Measurements from ENCODE around the gene CAMTA1. TPM values are rescaled to one million over a fixed set of nuclear protein-coding genes. Genes with fewer than 3 reads are reported as not detected.

CAMTA1 gene
- polyA plus RNA-seq, 1 donor from 2014 or later: 162 TPM

DNA sequence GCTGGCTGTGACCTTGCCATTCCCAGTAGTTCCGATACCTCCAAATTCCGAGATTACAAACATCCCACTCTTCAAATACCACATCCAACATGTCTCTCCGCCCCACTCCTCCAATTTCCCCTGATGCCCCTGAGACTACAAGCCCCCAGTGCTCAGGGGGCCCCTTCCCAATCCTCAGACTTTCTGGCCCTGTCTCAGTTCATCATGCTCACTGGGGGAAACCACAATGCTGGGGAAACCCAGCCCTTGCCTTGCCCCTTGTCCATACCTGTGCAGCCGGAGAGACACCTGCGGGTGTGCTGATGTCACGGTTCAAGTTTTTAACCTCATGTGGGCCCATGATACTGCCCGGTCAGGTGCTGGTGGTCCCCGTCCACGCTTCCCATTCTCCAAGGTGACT is 226.6 kb downstream of the CAMTA1 start:
- Histone ChIP-seq H3K36me3 (ENCODE audit: insufficient read depth, low read length) (no peaks in the 10 kb centered on the region), H3K27ac (ENCODE audit: low read length) (no peak overlapping the region), H2AFZ (ENCODE audit: low read depth, low read length) (no peak overlapping the region), H3K4me3 (ENCODE audit: low read length) (no peak overlapping the region), H3K9me3 (ENCODE audit: low read length) (no peaks in the 10 kb centered on the region), H3K9ac (ENCODE audit: low read length) (no peak overlapping the region), H3K79me2 (replicated peaks; ENCODE audit: insufficient read depth, low read length) (no peaks in the 10 kb centered on the region), H3K4me2 (ENCODE audit: low read length) (no peak overlapping the region), H3F3A (ENCODE audit: insufficient read depth, low read length, poor library complexity, severe bottlenecking) (no peaks in the 10 kb centered on the region), H3K27me3 (ENCODE audit: insufficient read depth, low read depth, low read length) (no peaks in the 10 kb centered on the region), H4K20me1 (ENCODE audit: insufficient read depth) (no peaks in the 10 kb centered on the region), H3K9me2 (ENCODE audit: insufficient read depth, low read length) (no peaks in the 10 kb centered on the region)
- TF ChIP-seq SMC3 (conservative IDR thresholded peaks at IDR 0.05; ENCODE audit: poor library complexity): no peak
- TF ChIP-seq EP300 (conservative IDR thresholded peaks at IDR 0.05; ENCODE audit: poor library complexity, severe bottlenecking): no peak
- TF ChIP-seq, protein P1, sequence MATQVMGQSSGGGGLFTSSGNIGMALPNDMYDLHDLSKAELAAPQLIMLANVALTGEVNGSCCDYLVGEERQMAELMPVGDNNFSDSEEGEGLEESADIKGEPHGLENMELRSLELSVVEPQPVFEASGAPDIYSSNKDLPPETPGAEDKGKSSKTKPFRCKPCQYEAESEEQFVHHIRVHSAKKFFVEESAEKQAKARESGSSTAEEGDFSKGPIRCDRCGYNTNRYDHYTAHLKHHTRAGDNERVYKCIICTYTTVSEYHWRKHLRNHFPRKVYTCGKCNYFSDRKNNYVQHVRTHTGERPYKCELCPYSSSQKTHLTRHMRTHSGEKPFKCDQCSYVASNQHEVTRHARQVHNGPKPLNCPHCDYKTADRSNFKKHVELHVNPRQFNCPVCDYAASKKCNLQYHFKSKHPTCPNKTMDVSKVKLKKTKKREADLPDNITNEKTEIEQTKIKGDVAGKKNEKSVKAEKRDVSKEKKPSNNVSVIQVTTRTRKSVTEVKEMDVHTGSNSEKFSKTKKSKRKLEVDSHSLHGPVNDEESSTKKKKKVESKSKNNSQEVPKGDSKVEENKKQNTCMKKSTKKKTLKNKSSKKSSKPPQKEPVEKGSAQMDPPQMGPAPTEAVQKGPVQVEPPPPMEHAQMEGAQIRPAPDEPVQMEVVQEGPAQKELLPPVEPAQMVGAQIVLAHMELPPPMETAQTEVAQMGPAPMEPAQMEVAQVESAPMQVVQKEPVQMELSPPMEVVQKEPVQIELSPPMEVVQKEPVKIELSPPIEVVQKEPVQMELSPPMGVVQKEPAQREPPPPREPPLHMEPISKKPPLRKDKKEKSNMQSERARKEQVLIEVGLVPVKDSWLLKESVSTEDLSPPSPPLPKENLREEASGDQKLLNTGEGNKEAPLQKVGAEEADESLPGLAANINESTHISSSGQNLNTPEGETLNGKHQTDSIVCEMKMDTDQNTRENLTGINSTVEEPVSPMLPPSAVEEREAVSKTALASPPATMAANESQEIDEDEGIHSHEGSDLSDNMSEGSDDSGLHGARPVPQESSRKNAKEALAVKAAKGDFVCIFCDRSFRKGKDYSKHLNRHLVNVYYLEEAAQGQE (IDR thresholded peaks at IDR 0.05; ENCODE audit: borderline replicate concordance): no peak
- TF ChIP-seq, protein P2, sequence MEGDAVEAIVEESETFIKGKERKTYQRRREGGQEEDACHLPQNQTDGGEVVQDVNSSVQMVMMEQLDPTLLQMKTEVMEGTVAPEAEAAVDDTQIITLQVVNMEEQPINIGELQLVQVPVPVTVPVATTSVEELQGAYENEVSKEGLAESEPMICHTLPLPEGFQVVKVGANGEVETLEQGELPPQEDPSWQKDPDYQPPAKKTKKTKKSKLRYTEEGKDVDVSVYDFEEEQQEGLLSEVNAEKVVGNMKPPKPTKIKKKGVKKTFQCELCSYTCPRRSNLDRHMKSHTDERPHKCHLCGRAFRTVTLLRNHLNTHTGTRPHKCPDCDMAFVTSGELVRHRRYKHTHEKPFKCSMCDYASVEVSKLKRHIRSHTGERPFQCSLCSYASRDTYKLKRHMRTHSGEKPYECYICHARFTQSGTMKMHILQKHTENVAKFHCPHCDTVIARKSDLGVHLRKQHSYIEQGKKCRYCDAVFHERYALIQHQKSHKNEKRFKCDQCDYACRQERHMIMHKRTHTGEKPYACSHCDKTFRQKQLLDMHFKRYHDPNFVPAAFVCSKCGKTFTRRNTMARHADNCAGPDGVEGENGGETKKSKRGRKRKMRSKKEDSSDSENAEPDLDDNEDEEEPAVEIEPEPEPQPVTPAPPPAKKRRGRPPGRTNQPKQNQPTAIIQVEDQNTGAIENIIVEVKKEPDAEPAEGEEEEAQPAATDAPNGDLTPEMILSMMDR (IDR thresholded peaks at IDR 0.05; ENCODE audit: poor library complexity, severe bottlenecking): no peak
- no peak for TF ChIP-seq MXI1 (conservative IDR thresholded peaks at IDR 0.05; ENCODE audit: poor library complexity, severe bottlenecking)
- TF ChIP-seq RAD21 (conservative IDR thresholded peaks at IDR 0.05): no peak
- no peak for TF ChIP-seq POLR2AphosphoS5 (IDR thresholded peaks at IDR 0.05)
- TF ChIP-seq EZH2 (IDR thresholded peaks at IDR 0.05; ENCODE audit: borderline replicate concordance, insufficient read depth, low read length, poor library complexity, severe bottlenecking): no peak
- TF ChIP-seq TAF1 (IDR thresholded peaks at IDR 0.05; ENCODE audit: low read depth): no peak

DNA sequence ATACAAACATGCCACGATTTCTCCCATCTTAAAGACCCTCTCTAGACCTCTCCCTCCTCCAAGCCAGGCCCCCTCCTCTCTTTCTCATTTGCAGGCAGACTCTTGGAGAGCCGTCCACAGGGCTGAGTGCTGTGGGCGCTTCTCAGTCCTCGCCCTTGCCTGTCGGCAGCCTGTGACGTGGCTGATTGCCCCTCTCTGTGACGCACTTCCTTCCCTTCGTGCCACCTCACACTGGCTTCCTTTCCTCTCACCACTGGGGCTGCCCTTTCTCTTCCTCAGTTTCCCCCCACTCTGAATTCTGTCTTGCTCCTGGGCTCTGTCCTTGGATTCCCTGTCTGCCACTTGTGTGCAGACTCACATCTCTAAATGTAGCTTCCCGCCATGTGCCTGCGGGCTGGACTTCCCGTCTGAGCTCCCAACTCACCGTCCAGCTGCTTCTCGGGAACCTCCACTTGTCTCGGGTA is 227.2 kb downstream of the CAMTA1 start:
- Histone ChIP-seq H3K9me2 (ENCODE audit: insufficient read depth, low read length) (no peaks in the 10 kb centered on the region), H3F3A (ENCODE audit: insufficient read depth, low read length, poor library complexity, severe bottlenecking) (no peaks in the 10 kb centered on the region), H3K27ac (ENCODE audit: low read length) (no peak overlapping the region), H3K4me2 (ENCODE audit: low read length) (no peak overlapping the region), H3K4me3 (ENCODE audit: low read length) (no peak overlapping the region), H3K27me3 (ENCODE audit: insufficient read depth, low read depth, low read length) (no peaks in the 10 kb centered on the region), H3K79me2 (replicated peaks; ENCODE audit: insufficient read depth, low read length) (no peaks in the 10 kb centered on the region), H4K20me1 (ENCODE audit: insufficient read depth) (no peaks in the 10 kb centered on the region), H3K9ac (ENCODE audit: low read length) (no peak overlapping the region), H2AFZ (ENCODE audit: low read depth, low read length) (no peak overlapping the region), H3K9me3 (ENCODE audit: low read length) (no peaks in the 10 kb centered on the region), H3K36me3 (ENCODE audit: insufficient read depth, low read length) (no peaks in the 10 kb centered on the region)
- TF ChIP-seq SMC3 (conservative IDR thresholded peaks at IDR 0.05; ENCODE audit: poor library complexity) (no peak), MXI1 (conservative IDR thresholded peaks at IDR 0.05; ENCODE audit: poor library complexity, severe bottlenecking) (no peak), EP300 (conservative IDR thresholded peaks at IDR 0.05; ENCODE audit: poor library complexity, severe bottlenecking) (no peak), TAF1 (IDR thresholded peaks at IDR 0.05; ENCODE audit: low read depth) (no peak), POLR2AphosphoS5 (IDR thresholded peaks at IDR 0.05) (no peak), RAD21 (conservative IDR thresholded peaks at IDR 0.05) (no peak), EZH2 (IDR thresholded peaks at IDR 0.05; ENCODE audit: borderline replicate concordance, insufficient read depth, low read length, poor library complexity, severe bottlenecking) (no peak)
- TF ChIP-seq, protein P1 (IDR thresholded peaks at IDR 0.05; ENCODE audit: borderline replicate concordance): no peak
- TF ChIP-seq, protein P2 (IDR thresholded peaks at IDR 0.05; ENCODE audit: poor library complexity, severe bottlenecking): no peak

Measured in neural cell (in vitro differentiated cells).